Colonic mucosa (tissue), 4 donors: ENCODE results near the gene CFAP74. TPM values are rescaled to one million over a fixed set of nuclear protein-coding genes. Genes with fewer than 3 reads are reported as not detected.

Experiments used
- DNase-seq: peaks from one replicate; pipeline ENCODE4 v3.0.0-alpha.2; 2020
- H3K27ac ChIP-seq: fragments of 200-600 bp; one replicate; pipeline ENCODE4 v1.8.0; 2021
- H3K27me3 ChIP-seq: fragments of 200-600 bp; one replicate; pipeline ENCODE4 v1.8.0; 2021
- H3K36me3 ChIP-seq: fragments of 200-600 bp; one replicate; pipeline ENCODE4 v1.8.0; 2021
- H3K4me1 ChIP-seq: fragments of 200-600 bp; one replicate; pipeline ENCODE4 v1.8.0; 2021; ENCODE audit warnings: mild to moderate bottlenecking
- H3K4me3 ChIP-seq: fragments of 200-600 bp; one replicate; pipeline ENCODE4 v1.8.0; 2021
- H3K9ac ChIP-seq, 2 donors: one replicate each; pipeline ENCODE4 v1.7.0; 2013; ENCODE audit warnings: control low read depth in 2 of 2, low read depth in 2 of 2, low read length in 2 of 2
- H3K9me3 ChIP-seq: fragments of 200-600 bp; one replicate; pipeline ENCODE4 v1.8.0; 2021
- CTCF ChIP-seq: fragments of 200-600 bp; IDR thresholded peaks from one replicate; pipeline ENCODE4 v1.8.0; 2022; ENCODE audit warnings: antibody characterized with exemption, mild to moderate bottlenecking
- intact Hi-C: fragments of 100-400 bp; cut with DNase I; formaldehyde crosslinking; loops from one replicate; pipeline ENCODE4 v1.14.1; 2022
- total RNA-seq, 2 donors: library from RNA; stranded (reverse); fragmentation: NEBNext Ultra II Directional in 1 of 2; extraction: Animal tissue kit (Norgen Biotek cat#: 25700) in 1 of 2; gene quantifications; one replicate each; pipeline ENCODE4 v1.2.1, GENCODE V29; 2021
- donor health status: healthy.
- donor health status: DM: no; HTN: no; CAD: no.
- donor health status: DM: no; HTN: no; CAD: no.

The CFAP74 gene
- total RNA-seq, 2 donors from 2014 or later = 0.10 to 0.16 TPM

- no peak for DNase-seq
- no peak overlapping the region for H3K9ac ChIP-seq
- no peaks in the 10 kb centered on the region for H3K36me3 ChIP-seq
- peaks cover 3% of the 10 kb centered on the region for H3K27me3 ChIP-seq
- no peaks in the 10 kb centered on the region for H3K9me3 ChIP-seq
- intact Hi-C loops = loop anchor here (10.0 kb wide), 1 partner anchor 205 kb away; no protein-coding TSS in a partner anchor
- H3K4me1 ChIP-seq = no peaks in the 10 kb centered on the region
- TF ChIP-seq CTCF = no peak
- no peak overlapping the region for H3K4me3 ChIP-seq
- no peak overlapping the region for H3K27ac ChIP-seq
Measured at GRCh38 chr1:1969953-1970716, 33.5 kb downstream of the CFAP74 start.

- H3K27ac ChIP-seq = no peak overlapping the region
- no peak overlapping the region for H3K4me3 ChIP-seq
- no peaks in the 10 kb centered on the region for H3K36me3 ChIP-seq
- H3K27me3 ChIP-seq = peaks cover 3% of the 10 kb centered on the region
- no peaks in the 10 kb centered on the region for H3K4me1 ChIP-seq
- no peak for TF ChIP-seq CTCF
- no peak overlapping the region for H3K9ac ChIP-seq
- DNase-seq = no peak
- intact Hi-C loops = loop anchor here (10.0 kb wide), 1 partner anchor 205 kb away; no protein-coding TSS in a partner anchor
- H3K9me3 ChIP-seq = no peaks in the 10 kb centered on the region
Measured at GRCh38 chr1:1969505-1969900, 34.1 kb downstream of the CFAP74 start.

- intact Hi-C loops = loop anchor here (10.0 kb wide), 1 partner anchor 206 kb away; no protein-coding TSS in a partner anchor
- Histone ChIP-seq H3K9me3 (no peaks in the 10 kb centered on the region), H3K27me3 (peaks cover 3% of the 10 kb centered on the region), H3K4me3 (no peak overlapping the region), H3K4me1 (no peaks in the 10 kb centered on the region), H3K36me3 (no peaks in the 10 kb centered on the region), H3K27ac (no peak overlapping the region), H3K9ac (no peak overlapping the region)
- no peak for DNase-seq
- TF ChIP-seq CTCF = no peak
Measured at GRCh38 chr1:1968767-1969504, 34.6 kb downstream of the CFAP74 start.

- Histone ChIP-seq H3K27ac (no peak overlapping the region), H3K4me1 (no peaks in the 10 kb centered on the region), H3K9ac (no peak overlapping the region), H3K36me3 (no peaks in the 10 kb centered on the region), H3K27me3 (peaks cover 3% of the 10 kb centered on the region), H3K9me3 (no peaks in the 10 kb centered on the region), H3K4me3 (no peak overlapping the region)
- intact Hi-C loops = loop anchor here (10.0 kb wide), 1 partner anchor 207 kb away; no protein-coding TSS in a partner anchor
- TF ChIP-seq CTCF = no peak
- DNase-seq = no peak
Measured at GRCh38 chr1:1967879-1968278, 35.7 kb downstream of the CFAP74 start.

GRCh38 chr1:1967151-1967550 is 36.4 kb downstream of the CFAP74 start:
- Histone ChIP-seq H3K27ac (no peak overlapping the region), H3K9ac (no peak overlapping the region), H3K36me3 (no peaks in the 10 kb centered on the region), H3K4me3 (no peak overlapping the region), H3K4me1 (no peaks in the 10 kb centered on the region), H3K27me3 (peaks cover 3% of the 10 kb centered on the region), H3K9me3 (no peaks in the 10 kb centered on the region)
- intact Hi-C loops = loop anchor here (10.0 kb wide), 1 partner anchor 208 kb away; no protein-coding TSS in a partner anchor
- no peak for TF ChIP-seq CTCF
- DNase-seq = no peak
